NCI-H526 treated with DMSO at 0.1 percent for 48 hours (cell line): ENCODE data around the gene RTEL1.

Experiments used
- DNase-seq: peaks from one replicate; lab custom pipeline; 2025; lab: John Stamatoyannopoulos, UW

RTEL1 gene

GRCh38 chr20:63690003-63690897, 32.1 kb downstream of the RTEL1 start:
- no peak for DNase-seq

GRCh38 chr20:63690898-63691710, 33.0 kb downstream of the RTEL1 start:
- DNase-seq: no peak

GRCh38 chr20:63691711-63692435, 33.8 kb downstream of the RTEL1 start:
- no peak for DNase-seq

GRCh38 chr20:63692436-63693082, 34.4 kb downstream of the RTEL1 start:
- no peak for DNase-seq

GRCh38 chr20:63693083-63693732, 35.1 kb downstream of the RTEL1 start:
- DNase-seq: no peak

- no peak for DNase-seq
Measured at GRCh38 chr20:63693733-63694583, 35.8 kb downstream of the RTEL1 start.

GRCh38 chr20:63694584-63695423, 36.7 kb downstream of the RTEL1 start:
- DNase-seq: no peak

GRCh38 chr20:63695424-63696305, 37.6 kb downstream of the RTEL1 start:
- DNase-seq: no peak

GRCh38 chr20:63696306-63696627, 38.2 kb downstream of the RTEL1 start:
- no peak for DNase-seq

GRCh38 chr20:63696628-63697356, 38.7 kb downstream of the RTEL1 start, which contains the start of gene TNFRSF6B:
Gene TNFRSF6B (plus strand): TSS chr20:63696652. CDS start chr20:63696768, 116 bp downstream.
- no peak for DNase-seq

GRCh38 chr20:63697357-63697867, 39.3 kb downstream of the RTEL1 start:
- DNase-seq: no peak

- no peak for DNase-seq
Measured at GRCh38 chr20:63697868-63698545, 39.9 kb downstream of the RTEL1 start.

GRCh38 chr20:63698739-63699465, 40.8 kb downstream of the RTEL1 start:
- no peak for DNase-seq

- DNase-seq: no peak
Measured at GRCh38 chr20:63699466-63700198, 41.5 kb downstream of the RTEL1 start.
